GM21423 (cell line): ENCODE measurements around the gene KISS1.
"Not testable (repeated sequence)": the region's sequence is repeated elsewhere in the genome, so short reads cannot be mapped to it uniquely, and the experiment has no call there.

Source experiments
- ATAC-seq: cut with Tn5 transposase; IDR thresholded peaks from one replicate; pipeline ENCODE4 v1.9.1; 2021; ENCODE audit warnings: mild to moderate bottlenecking, moderate library complexity; ENCODE audit not compliant: unreplicated experiment

Gene KISS1, protein sequence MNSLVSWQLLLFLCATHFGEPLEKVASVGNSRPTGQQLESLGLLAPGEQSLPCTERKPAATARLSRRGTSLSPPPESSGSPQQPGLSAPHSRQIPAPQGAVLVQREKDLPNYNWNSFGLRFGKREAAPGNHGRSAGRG

GRCh38 chr1:204196068-204196795, at the start of gene KISS1:
Gene KISS1, minus strand, starts transcription at chr1:204196491. Its CDS starts 3,615 bp downstream, at chr1:204192876.
- no peak for ATAC-seq

DNA sequence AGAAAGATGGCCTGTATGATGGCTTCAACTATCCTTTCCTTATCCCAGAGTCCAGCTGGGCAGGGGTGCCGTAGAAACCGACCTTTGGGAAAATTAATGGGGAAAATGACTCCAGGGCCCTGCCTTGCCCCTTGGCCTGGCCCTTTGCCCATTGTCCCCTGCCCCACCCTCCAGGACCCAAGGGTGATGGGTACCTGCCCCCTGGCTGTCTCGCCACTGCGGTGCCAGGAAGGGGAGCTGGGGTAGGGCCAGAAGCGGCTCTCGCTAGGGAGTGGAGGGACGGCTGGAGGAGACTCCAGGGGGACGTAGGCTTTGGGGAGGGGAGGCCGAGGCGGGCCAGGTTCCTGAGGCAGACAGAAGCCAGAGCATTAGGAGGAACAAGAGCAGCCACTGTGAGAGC, 46.6 kb upstream of the KISS1 start:
- no peak for ATAC-seq

- ATAC-seq, result no peak
Measured at GRCh38 chr1:204241914-204242313, 45.6 kb upstream of the KISS1 start.

DNA sequence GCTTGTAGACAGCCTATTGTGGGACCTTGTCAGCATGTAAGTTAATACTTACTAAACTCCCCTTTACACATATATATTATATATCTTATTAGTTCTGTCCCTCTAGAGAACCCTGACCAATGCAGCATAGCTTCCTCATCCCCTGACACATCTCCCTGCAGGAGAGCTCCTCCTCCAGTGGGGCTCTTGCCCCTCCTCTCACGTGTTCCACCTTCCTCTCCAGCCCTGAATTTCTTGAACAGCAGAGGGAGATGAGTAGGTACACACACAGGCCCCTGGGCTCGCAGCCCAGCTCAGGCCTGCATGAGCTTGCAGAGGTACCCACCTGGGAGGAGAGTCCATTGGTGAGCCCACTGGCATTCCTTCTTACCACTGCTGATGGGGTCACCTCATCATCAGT, 44.8 kb upstream of the KISS1 start:
- ATAC-seq, result no peak

GRCh38 chr1:204240233-204240632, 43.9 kb upstream of the KISS1 start:
- no peak for ATAC-seq

- ATAC-seq, result not testable (repeated sequence)
Measured at GRCh38 chr1:204239401-204239800, 43.1 kb upstream of the KISS1 start.

- ATAC-seq, result not testable (repeated sequence)
Measured at GRCh38 chr1:204238520-204238919, 42.2 kb upstream of the KISS1 start.

- not testable (repeated sequence) for ATAC-seq
Measured at GRCh38 chr1:204237515-204237914, 41.2 kb upstream of the KISS1 start.

DNA sequence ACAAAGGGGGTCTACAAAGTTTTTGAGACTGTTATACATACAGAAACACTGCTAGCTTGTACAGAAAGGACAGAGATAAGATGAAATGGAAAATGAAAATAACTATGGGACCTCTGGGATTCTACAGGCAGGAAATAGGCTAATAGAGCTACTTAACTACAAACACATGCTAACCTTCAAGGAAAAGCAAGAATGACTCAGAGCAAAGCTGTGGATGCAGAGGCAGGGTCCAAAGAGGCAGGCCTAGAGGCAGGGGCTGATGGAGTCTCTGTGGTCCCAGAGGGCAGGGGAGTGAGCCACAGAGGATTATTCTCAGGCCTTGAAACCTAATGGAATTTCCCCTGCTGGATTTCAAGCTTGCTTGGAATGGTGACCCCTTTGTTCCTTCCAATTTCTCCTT, 36.2 kb upstream of the KISS1 start:
- ATAC-seq, result no peak

- ATAC-seq, result no peak
Measured at GRCh38 chr1:204230211-204230610, 33.9 kb upstream of the KISS1 start.

DNA sequence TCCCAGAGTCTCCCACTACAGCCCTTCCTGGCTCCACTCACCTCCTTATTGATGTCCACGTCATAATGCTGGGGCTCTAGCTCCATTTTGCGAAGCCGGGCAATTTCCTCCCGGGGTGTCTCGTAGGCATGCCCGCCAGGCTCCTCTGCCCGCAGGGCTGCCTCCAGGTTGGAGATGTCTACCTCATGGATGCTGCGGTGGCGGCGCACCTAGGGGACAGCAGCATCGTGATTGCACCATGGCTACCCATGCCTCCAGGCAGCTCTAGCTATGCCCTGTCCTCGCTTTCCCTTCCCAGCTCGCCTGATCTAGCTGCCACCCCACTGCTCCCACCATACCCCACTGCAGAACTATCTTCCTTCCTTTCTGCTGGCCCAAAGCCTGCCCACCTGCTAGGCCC, 32.6 kb upstream of the KISS1 start:
- ATAC-seq, result no peak

DNA sequence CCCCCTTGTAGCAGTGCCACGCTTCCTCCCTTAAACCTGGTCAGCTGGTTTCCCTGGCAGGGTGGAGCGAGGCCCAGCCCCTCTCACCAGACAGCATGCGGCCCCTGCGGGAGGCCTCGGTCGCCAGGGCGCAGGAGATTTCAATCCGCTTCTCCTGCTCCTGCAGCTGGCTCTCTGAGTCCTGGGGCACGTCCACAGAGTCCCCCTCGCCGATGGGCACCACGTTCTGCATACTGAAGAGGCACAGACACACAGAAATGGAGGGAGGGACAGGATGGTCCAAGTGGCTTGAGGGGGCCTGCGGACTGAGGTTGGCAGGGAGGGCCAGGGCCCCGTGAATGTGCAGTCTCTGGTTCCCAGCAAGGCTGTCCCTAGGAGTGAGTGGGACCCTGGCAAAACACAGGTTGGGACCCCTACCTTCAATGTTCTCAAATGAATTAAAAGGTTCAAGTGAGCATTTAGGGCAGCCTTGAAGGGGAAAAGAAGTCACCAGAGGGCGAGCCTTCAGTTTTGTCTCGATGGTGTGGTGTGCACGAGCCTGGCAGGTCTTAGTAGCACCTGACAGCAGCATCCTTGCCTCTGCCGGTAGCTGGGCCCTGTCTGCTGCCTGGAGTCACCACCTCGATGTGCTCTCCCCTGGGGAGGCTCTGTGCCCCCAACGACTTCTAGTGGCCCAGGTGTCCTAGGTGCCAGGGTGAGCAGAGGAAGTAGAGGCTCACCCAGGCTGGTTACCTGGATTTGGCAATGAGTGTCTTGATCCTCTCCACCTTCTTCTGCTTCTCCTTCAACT, 31.9 kb upstream of the KISS1 start:
- ATAC-seq, result no peak

GRCh38 chr1:204227351-204227750, 31.1 kb upstream of the KISS1 start:
- no peak for ATAC-seq

- no peak for ATAC-seq
Measured at GRCh38 chr1:204225841-204226735, 29.8 kb upstream of the KISS1 start.

GRCh38 chr1:204224655-204225054, 28.4 kb upstream of the KISS1 start:
- ATAC-seq, result no peak

DNA sequence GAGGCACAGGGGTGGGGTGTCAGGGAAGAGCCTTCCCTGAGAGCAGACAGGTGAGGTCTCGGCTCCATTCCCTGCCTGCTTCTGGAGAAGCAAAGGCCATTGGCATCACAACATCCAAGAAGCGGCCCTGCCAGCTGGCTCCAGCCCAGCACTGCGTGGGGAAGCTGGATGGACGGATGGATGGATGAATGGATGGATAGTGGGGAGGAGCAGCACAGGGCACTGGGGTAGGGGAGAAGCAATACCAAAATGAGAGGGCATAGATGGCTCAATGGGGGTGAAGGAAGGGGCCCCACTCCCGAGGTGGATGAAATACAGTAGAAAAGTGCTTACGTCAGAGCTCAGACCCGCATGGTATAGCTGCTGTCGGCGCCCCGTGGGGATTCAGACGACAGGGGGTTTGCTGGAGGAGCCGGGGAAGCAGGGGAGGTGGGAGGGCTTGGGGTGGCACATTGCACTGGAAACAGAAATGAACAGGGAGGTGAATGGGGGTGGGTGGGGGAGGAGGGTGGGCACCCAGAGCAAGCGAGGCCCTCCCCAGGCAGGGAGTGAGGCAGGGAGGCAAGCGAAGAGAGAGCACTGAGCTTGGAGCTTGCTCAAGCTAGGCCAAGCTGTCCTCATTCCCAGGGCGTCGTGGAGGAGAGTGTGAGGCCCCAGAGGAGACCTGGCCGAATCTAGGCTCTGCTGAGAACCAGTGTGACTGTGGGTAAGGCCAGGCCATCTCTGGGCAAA, 27.0 kb upstream of the KISS1 start:
- ATAC-seq, result no peak

DNA sequence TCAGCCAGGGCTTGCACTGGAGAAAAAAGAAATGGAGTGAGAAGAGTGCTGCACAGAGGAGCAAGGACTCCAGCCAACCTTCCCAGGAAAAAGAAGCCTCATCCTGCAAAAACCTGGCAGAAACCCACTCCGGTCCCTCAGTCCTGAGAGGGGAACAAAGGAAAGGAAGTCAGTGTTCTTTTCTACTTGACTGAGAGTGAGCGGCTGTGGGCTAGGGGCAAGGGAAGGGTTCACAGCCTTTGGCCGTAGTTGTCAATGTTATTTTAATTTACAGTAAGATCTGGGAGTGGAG, 26.4 kb upstream of the KISS1 start:
- ATAC-seq, result no peak

GRCh38 chr1:204222006-204222763, 25.9 kb upstream of the KISS1 start:
- no peak for ATAC-seq

- no peak for ATAC-seq
Measured at GRCh38 chr1:204221271-204221670, 25.0 kb upstream of the KISS1 start.
